NOMO-1 (cell line): ENCODE data around the gene DGCR2.
"Not testable (repeated sequence)": the region's sequence is repeated elsewhere in the genome, so short reads cannot be mapped to it uniquely, and the experiment has no call there.

Experiments used
- DNase-seq, 2 experiments: peaks; one replicate each; lab custom pipeline; 2025; ENCODE audit not compliant: unreplicated experiment in 2 of 2; lab: John Stamatoyannopoulos, UW

DGCR2 gene

DNA sequence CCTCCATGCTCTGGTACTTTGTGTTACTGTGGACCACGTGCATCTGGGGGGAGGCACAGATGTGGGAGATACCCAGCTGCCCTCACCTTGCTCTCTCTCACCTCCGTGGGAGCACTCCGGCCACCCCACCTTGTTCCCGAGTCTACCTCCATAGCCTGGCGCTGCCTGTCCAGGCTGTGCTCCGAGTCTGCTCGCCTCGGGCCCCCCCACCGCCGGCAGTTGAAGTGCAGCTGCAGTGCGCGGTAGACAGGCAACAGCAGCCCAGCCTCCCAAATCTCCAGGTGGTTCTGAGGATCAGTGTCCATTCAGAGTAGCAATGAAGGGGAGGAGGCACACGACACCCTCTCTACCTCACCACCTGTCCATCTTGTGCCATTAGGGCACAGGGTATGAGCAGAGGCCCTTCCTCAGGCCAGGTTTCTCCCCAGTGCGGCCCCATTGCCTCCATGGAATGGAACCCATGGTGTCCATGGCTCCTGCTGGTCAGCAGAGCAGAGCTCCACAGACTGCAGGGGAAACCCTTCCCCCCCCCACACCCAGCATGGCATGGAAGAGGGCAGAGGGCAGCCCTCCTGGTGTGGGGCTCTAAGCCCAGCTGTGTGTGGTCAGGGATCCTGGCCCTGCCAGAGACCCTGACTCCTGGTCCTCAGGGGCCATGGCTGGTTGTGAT lies 89.2 kb downstream of the DGCR2 start:
- DNase-seq = not testable (repeated sequence)

GRCh38 chr22:19032156-19032785 lies 89.9 kb downstream of the DGCR2 start:
- DNase-seq = not testable (repeated sequence)

DNA sequence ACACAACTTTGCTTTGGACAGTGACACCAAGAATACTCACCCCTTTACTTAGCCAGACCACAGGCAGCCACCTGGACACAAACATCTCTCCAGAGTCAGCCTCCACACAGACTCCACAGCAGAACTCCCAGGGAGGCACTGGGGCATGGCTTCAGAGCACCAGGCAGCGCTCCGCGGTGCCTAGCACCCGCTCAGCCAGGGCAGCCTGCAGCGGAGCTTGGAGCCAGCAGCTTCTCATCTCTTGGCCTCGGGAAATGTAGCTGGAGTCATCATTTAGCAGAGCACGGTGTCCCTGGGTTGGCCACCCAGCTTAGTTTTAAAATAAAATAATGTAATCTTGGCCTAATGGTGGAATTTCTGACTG lies 91.3 kb downstream of the DGCR2 start:
- not testable (repeated sequence) for DNase-seq

DNA sequence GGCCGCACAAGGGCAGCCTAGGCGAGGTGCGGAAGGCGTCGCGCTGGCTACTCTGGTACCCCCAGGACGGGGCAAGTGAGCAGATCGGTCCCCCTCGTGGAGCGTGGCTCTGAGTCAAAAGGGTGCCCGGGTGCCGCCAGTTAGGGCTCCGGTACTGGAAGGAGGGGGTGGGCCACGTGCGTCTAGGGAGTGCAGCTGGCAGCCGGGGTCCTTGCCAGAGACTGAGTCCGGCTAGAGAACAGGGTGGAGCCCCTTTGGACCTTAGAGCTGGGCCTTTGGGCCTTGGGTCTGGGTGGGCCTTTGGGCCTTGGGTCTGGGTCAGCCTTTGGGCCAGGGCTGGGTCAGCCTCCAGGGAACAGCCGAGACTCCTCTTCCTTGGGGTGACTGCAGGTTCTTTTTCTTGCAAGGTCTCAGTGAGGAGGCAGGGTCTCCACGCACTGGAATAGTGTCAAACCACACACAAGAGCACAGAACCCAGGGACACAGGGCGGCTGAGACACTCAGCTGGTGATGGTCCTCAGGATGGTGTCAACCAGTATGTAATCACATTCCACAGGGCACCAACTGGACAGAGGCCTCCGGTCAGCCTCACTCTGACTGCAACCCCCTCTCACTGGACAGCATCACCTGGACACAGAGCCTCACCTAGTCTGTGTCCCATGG lies 91.9 kb downstream of the DGCR2 start:
- DNase-seq = not testable (repeated sequence)

- DNase-seq = not testable (repeated sequence)
Observed at GRCh38 chr22:19029113-19030103, 92.8 kb downstream of the DGCR2 start.

GRCh38 chr22:19028060-19028455 lies 94.2 kb downstream of the DGCR2 start:
- not testable (repeated sequence) for DNase-seq

GRCh38 chr22:19027371-19028059 lies 94.7 kb downstream of the DGCR2 start:
- not testable (repeated sequence) for DNase-seq

- DNase-seq = not testable (repeated sequence)
Observed at GRCh38 chr22:19026080-19026479, 96.1 kb downstream of the DGCR2 start.

DNA sequence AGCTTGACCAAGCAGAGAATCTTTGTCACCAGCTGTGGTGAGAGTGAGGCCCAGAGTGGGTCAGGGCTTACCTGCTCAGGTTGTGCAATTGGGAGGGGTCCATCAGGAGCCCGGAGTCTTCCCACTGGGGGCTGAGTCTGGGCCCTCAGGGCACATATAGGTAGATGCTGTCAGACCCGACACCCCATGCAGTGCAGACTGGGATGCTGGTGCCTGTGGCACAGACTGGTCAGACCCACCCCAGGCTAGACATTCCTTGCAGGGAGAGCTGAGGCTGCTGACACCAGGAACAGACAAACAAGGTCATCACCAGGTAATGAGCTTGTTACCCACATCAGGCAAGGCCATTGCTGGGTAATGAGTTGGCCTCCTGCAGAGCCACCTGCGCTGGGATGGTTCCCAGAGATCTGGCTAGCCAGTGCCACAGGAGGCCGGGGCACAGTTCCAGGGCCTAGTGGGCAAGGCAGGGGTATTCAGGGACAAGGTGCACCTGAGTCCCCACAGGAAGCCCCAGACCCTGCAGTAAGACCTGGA lies 97.2 kb downstream of the DGCR2 start:
- not testable (repeated sequence) for DNase-seq

DNA sequence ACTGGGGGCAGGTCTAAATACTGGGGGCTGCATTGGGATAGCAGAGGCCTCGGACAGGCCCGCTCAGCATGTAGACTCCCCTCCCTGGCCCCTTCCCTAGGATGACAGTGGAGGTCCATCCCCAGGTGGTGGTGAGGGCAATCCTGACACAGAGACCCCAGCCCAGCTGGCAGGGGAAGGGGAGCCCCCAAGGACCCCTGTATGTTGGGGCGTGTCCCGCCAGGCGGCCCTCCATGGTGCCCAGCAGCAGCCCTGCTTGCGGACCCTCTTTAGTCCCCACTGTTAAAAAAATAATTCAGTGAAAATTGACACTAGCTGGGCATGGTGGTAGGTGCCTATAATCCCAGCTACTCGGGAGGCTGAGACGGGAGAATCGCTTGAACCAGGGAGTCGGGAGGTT lies 98.3 kb downstream of the DGCR2 start:
- not testable (repeated sequence) for DNase-seq

GRCh38 chr22:19022755-19023154 lies 99.5 kb downstream of the DGCR2 start:
- no peak for DNase-seq

DNA sequence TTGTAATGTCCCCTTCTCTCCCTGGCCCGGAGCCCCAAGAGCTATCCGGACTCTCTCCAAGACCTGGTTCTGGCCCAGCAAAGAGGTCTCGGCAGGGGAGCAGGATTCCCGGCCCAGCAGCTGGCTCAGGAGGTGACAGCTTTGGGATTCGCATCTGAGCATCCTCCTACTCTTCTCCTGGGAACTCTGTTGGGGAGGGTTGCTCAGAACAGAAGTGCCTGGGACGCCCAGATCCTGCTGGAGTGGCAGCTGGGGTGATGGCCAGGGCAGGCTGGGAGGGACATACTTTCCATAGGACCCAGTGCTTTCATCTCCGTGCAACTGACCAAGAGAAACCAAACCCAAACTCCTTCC lies 102.6 kb downstream of the DGCR2 start:
- DNase-seq = no peak

- no peak for DNase-seq
Observed at GRCh38 chr22:19019029-19019678, 103.1 kb downstream of the DGCR2 start.

- no peak for DNase-seq
Observed at GRCh38 chr22:19018256-19018655, 104.0 kb downstream of the DGCR2 start.

- no peak for DNase-seq
Observed at GRCh38 chr22:19016081-19016766, 106.0 kb downstream of the DGCR2 start.

GRCh38 chr22:19014886-19015285 lies 107.3 kb downstream of the DGCR2 start:
- no peak for DNase-seq

- DNase-seq = not testable (repeated sequence)
Observed at GRCh38 chr22:19013881-19014598, 108.2 kb downstream of the DGCR2 start.

- not testable (repeated sequence) for DNase-seq
Observed at GRCh38 chr22:19013411-19013810, 108.8 kb downstream of the DGCR2 start.
